AG04450 (cell line): ENCODE data around the gene VPS13D. TPM values are rescaled to one million over a fixed set of nuclear protein-coding genes. Genes with fewer than 3 reads are reported as not detected.
"Not testable (repeated sequence)": the region's sequence is repeated elsewhere in the genome, so short reads cannot be mapped to it uniquely, and the experiment has no call there.

Experiments used
- CTCF ChIA-PET: fragments of 300-600, 350-600 bp; formaldehyde crosslinking; extraction: SDS; loops from one replicate; lab custom pipeline; 2022; ENCODE audit warnings: antibody characterized with exemption, inconsistent platforms; lab: Charles Lee
- POLR2A ChIA-PET: fragments of 350-600 bp; formaldehyde crosslinking; extraction: SDS; loops from one replicate; lab custom pipeline; 2021; ENCODE audit warnings: antibody characterized with exemption, inconsistent platforms; lab: Yijun Ruan, JAX
- DNase-seq: peaks from one replicate; pipeline ENCODE4 v3.0.0-alpha.2; 2011; ENCODE audit warnings: low read depth, low spot score
- H3K27ac ChIP-seq: one replicate; pipeline ENCODE4 v1.5.1; 2012; ENCODE audit warnings: low read depth, low read length, control low read depth
- H3K27me3 ChIP-seq: one replicate; pipeline ENCODE4 v1.6.0; 2012; ENCODE audit warnings: low read length; ENCODE audit not compliant: control insufficient read depth, insufficient read depth
- H3K4me3 ChIP-seq: 2 replicates; pipeline ENCODE4 v1.5.1; 2011; ENCODE audit warnings: mild to moderate bottlenecking, low read depth, low read length, control low read depth
- H3K9me3 ChIP-seq: 2 replicates; pipeline ENCODE4 v1.5.1; 2012; ENCODE audit warnings: low read length; ENCODE audit not compliant: control insufficient read depth, insufficient read depth
- CTCF ChIP-seq: IDR thresholded peaks from 2 replicates; pipeline ENCODE4 v1.5.1; 2011; ENCODE audit warnings: low read depth, low read length, control low read depth, inconsistent platforms
- polyA plus RNA-seq: library from polyadenylated mRNA; depleted of rRNA; stranded (reverse); fragments of >200 nt; gene quantifications from 2 replicates; pipeline ENCODE4 v1.2.3, GENCODE V29; 2011

VPS13D gene
- polyA plus RNA-seq, 1 experiment = 18.3 TPM

GRCh38 chr1:12320486-12320885 is 90.7 kb downstream of the VPS13D start:
- Histone ChIP-seq H3K27me3 (no peaks in the 10 kb centered on the region), H3K9me3 (no peaks in the 10 kb centered on the region), H3K4me3 (no peak overlapping the region), H3K27ac (no peak overlapping the region)
- ChIA-PET POLR2A (no interaction called here), CTCF (no interaction called here)
- no peak for DNase-seq
- no peak for TF ChIP-seq CTCF

GRCh38 chr1:12324423-12324822 is 94.6 kb downstream of the VPS13D start:
- no peak for DNase-seq
- H3K27me3 ChIP-seq = no peaks in the 10 kb centered on the region
- ChIA-PET CTCF (interaction anchor here (1.0 kb wide), 1 partner anchor 10 kb away, joined by 4 read pairs; no protein-coding TSS in a partner anchor), POLR2A (no interaction called here)
- H3K9me3 ChIP-seq = no peaks in the 10 kb centered on the region
- TF ChIP-seq CTCF = no peak
- no peak overlapping the region for H3K4me3 ChIP-seq
- H3K27ac ChIP-seq = no peak overlapping the region

GRCh38 chr1:12324973-12325372 is 95.1 kb downstream of the VPS13D start:
- H3K9me3 ChIP-seq, H3K4me3 ChIP-seq, POLR2A ChIA-PET, H3K27ac ChIP-seq, H3K27me3 ChIP-seq, DNase-seq: not testable (repeated sequence)
- CTCF ChIA-PET = interaction anchor here (0.8 to 1.0 kb wide), 2 partner anchors 10 to 334 kb away, joined by 4 read pairs; no protein-coding TSS in a partner anchor

GRCh38 chr1:12326986-12327385 is 97.2 kb downstream of the VPS13D start:
- POLR2A ChIA-PET = no interaction called here
- H3K27me3 ChIP-seq = no peaks in the 10 kb centered on the region
- H3K27ac ChIP-seq = no peak overlapping the region
- no peaks in the 10 kb centered on the region for H3K9me3 ChIP-seq
- CTCF ChIA-PET = interaction anchor here (0.9 kb wide), 1 partner anchor 294 kb away, joined by 3 read pairs; no protein-coding TSS in a partner anchor
- H3K4me3 ChIP-seq = no peak overlapping the region
- no peak for TF ChIP-seq CTCF
- no peak for DNase-seq

GRCh38 chr1:12327566-12327965 is 97.7 kb downstream of the VPS13D start:
- CTCF ChIA-PET = interaction anchor here (0.7 to 1.7 kb wide), 4 partner anchors 228 to 425 kb away, joined by 3 to 4 read pairs (median 3); no protein-coding TSS in a partner anchor
- Histone ChIP-seq H3K27ac (no peak overlapping the region), H3K9me3 (no peaks in the 10 kb centered on the region), H3K27me3 (no peaks in the 10 kb centered on the region), H3K4me3 (no peak overlapping the region)
- POLR2A ChIA-PET = no interaction called here
- no peak for DNase-seq
- no peak for TF ChIP-seq CTCF
